HG02870 (cell line): ENCODE data around the gene SNORC.

Experiments used
- ATAC-seq: cut with Tn5 transposase; IDR thresholded peaks from one replicate; pipeline ENCODE4 v1.9.1; 2021; ENCODE audit warnings: mild to moderate bottlenecking, moderate library complexity; ENCODE audit not compliant: unreplicated experiment

The SNORC gene

GRCh38 chr2:232882505-232883115, 12.5 kb downstream of the SNORC start:
- no peak for ATAC-seq

DNA sequence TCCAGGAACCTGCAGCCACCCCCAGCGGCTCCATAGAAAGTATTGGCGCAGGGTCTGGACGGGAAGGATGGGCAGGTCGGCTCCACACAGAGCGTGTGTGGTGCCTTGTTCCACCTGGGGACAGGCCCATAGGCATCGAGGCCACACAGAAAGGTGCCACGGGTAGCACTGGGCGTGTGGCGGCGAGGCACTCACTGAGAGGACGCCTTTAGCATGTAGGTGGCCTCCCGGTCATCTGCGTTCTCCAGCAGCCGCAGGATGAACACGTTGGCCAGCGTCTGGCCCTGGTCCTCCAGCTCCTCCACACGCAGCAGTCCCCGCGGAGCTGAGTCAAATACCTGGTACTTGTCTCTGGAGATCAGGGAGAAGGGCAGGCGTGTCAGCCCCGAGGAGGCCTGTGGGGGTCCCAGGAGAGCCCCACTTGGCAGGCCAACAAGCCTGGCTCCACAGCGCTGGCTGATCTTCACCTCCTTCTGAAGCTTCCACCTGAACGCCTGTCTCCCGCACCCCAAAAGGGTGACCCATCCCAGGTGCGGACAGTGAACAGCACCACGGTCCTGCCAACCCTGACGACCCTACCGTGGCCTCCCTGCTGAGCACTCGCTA, 13.2 kb downstream of the SNORC start:
- ATAC-seq = no peak

DNA sequence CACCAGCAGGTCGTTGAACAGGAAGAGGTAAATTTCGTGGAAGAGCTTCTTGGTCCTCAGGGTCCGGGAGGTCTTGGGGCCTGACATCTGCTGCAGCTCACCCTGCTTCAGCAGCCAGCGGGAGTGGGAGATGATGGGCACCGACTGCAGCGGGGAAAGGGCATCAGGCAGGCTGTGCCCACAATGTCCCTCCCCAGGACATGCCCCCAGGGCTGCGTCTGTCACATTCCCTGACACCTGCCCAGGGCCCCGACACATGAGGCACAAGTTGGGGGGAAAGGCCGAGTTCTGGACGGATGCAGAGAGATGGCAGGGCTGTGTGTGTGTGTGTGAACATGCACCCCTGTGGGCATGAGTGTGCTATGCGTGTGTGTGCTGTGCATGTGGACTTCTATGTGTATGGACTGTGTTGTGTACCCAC, 13.9 kb downstream of the SNORC start:
- ATAC-seq = no peak

GRCh38 chr2:232884549-232885263, 14.6 kb downstream of the SNORC start:
- ATAC-seq = no peak

DNA sequence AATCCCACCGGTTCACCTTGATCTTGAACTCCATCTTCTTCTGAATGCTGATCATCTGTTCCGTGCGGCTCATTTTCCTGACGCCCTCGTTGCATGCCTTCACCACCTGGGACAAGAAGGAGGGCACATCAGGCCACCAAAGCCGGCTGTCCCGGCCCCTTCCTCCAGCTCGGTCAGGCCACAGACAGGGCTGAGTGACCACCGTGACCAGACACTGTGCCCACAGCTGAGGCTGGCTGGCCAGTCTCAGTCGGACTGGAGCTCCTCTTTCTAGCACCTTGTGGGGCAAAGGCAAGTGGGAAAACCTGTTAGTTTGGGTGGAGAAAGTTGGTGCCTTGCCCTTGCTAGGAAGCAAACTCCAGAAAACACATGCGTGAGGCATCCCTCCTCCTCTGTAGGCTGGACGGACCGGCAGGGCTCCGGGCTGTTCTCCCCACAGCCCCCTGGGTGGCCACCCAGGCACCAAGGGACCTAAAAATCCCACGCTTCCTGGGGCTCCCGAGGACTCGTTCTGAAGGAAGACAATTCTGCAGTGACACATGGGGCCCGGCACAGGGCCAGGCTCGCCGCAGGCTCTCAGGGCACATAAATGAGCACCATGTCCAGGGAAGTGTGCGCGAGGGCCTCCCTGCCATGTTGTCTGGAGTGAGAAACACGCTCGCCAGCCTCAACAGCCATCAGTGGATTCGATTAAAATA, 15.3 kb downstream of the SNORC start:
- no peak for ATAC-seq

DNA sequence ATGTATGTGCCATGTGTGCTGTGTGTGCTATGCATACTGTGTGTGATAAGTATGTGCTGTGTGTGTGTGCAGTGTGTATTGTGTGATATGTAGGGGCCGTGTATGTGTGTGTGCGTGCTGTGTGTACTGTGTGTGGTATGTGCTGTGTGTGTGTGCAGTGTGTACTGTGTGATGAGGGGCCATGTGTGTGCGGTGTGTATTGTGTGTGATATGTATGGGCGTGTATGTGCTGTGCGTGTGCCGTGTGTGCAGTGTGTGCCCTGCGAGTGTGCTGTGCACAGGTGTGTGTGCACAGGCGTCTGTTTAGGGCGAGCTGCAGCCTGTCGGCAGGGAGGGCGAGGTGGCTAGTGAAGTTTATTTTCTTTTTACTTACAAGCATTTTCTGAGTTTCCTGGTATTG, 16.1 kb downstream of the SNORC start:
- no peak for ATAC-seq

DNA sequence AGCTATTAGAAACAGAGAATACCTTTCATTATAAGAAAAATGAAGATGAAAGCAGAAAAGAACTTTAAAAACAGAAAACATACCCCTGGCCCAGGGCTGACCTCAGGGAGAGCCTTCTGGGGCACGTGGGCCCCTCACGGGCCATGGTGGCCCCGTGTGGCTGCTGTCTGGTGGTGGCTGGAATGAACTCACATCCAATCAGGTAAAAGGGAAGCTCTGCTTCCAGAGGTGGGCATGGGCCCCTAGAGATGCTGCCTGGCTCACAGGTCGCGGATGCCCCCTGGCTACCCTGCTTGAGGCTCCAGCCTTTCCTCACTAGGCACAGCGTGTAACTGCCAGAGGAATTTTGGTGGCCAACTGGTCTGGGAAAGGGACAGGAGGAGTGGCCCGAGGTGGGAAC, 16.6 kb downstream of the SNORC start:
- no peak for ATAC-seq

DNA sequence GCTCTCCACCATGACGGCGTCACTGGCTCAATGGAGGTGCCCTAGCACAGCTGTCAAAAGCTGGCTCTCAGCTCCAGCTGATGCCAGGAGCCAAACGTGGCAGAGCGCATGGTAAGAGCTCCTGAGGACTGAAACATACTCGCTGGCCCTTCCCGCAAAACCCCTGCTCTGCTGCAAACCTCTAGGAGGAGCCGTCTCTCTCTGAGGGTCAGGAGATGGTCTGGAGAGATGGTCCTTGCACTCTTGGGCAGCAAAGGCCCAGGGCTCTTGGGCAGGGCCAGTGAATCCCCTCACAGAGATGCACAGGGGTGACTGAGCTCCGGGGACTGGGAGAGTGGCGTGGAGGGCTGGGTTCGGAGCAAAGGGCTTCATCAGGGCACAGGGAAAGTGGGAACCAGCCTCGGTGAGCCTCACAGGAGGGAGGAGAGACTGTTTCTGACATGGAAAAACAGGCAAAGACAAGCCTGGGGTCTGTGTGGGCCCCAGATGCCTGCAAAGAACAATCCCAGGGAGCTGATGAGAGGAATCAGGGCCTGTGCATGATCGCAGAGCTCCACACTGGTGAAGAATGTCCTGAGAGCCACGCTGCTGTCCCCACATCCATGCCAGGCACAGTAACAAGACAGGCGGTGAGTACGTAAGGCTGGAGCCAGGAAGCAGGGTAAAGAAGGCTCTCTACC, 17.2 kb downstream of the SNORC start:
- ATAC-seq = no peak

DNA sequence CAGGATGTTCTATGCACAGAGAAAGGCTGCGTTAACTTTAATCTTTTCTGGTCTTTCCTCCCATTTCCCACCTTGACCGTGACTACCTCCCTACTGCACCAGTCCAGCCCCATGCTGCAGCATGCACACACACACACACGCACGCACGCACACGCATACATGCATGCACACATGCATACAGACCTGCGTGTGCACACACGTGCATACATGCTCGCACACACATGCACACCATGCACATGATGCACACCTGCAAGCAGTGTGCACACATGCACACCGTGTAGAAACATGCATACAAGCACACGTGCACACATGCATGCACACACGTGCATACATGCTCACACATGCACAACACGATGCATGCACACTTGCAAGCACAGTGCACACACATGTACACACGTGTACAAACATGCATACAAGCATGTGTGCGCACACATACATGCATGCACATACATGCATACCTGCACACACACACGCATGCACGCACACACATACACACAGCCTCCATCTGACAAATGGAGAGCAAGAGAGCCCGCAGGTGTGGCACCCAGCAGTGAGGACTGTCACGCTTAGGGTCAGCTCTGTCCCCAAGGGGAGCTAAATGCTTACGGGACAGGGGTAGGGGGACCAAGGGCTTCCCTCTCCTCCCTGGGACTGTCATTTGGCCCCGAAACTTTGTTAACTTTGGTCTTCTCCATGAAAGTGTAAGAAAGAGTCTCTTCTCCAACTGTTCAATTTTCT, 18.2 kb downstream of the SNORC start:
- ATAC-seq = no peak

- no peak for ATAC-seq
These were observed 18.9 kb downstream of the SNORC start for GRCh38 chr2:232888839-232889529.

- no peak for ATAC-seq
These were observed 19.9 kb downstream of the SNORC start for GRCh38 chr2:232889876-232890401.

DNA sequence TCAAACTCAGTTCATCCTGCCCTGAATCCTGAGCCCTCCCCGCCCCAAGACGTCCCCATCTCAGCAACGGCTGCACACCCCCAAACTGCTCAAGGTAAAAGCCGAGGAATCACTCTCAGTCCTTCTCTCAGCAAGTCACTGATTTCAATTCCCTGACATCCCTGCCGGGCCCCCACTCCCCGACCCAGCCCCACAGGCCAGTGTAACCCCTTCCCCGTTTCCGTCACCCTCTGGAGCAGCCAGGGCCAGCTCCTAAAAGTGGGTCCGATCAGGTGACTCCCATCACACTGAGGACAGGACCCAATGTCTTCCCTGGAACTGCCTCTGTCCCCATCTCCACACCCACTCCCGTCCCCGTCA, 20.5 kb downstream of the SNORC start:
- ATAC-seq = no peak

GRCh38 chr2:232890896-232891601, 21.0 kb downstream of the SNORC start:
- no peak for ATAC-seq

- ATAC-seq = no peak
These were observed 21.6 kb downstream of the SNORC start for GRCh38 chr2:232891621-232892071.

GRCh38 chr2:232892221-232892620, 22.2 kb downstream of the SNORC start:
- ATAC-seq = no peak

DNA sequence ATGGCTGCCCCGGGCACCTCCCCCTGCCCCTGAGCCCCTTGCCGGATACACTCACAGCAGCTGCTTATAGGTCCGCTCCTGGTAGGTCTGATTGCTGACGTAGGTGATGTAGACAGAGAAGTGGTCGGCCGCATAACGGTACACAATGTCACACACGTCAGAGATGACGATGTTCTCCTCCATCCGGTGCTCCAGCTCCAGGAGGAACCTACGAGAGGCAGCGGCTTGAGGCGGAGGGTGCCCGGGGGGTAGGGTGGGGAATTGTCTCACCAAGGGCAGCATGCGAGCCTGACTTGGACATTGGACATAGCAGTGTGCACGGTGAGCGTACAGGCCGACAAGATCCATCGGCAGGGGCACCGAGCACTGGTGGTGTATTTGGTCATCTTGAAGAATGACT, 22.8 kb downstream of the SNORC start:
- no peak for ATAC-seq

- no peak for ATAC-seq
These were observed 23.8 kb downstream of the SNORC start for GRCh38 chr2:232893834-232894233.

DNA sequence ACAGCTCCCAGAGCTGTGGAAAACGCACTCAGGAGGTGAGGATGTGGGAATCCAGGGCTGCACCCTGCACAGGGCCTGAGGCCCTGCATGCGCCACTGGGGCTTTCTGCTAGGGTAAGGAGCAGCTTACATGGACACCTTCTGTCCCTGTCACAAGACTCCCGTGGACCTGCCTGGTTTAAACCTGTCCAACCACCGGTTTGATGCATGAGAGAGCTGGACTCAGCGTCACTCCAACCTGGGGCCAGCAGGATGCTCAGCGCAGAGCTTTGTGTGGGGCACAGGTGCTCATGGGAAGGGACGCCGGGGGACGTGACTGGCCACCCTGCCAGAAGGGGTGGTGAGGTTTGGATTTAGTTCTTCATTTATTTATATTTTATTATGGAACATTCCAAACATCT, 24.2 kb downstream of the SNORC start:
- no peak for ATAC-seq

- ATAC-seq = no peak
These were observed 24.7 kb downstream of the SNORC start for GRCh38 chr2:232894746-232895145.
